Immature natural killer cell (primary cell): ENCODE results near the gene IFI27L2. TPM values are rescaled to one million over a fixed set of nuclear protein-coding genes. Genes with fewer than 3 reads are reported as not detected.
A peak's percentile ranks its signal among the peaks of the same experiment; 100 is the strongest.

ENCODE experiments used
- DNase-seq, 3 donors: peaks; one replicate each; pipeline ENCODE4 v3.0.0; 2022; ENCODE audit warnings: mixed read lengths in 1 of 3
- H3K27ac Mint-ChIP-seq, 6 donors: one replicate each; pipeline ENCODE4 v1.8.0; 2020; ENCODE audit warnings: mixed read lengths in 6 of 6, mild to moderate bottlenecking in 5 of 6, inconsistent platforms in 4 of 6, moderate library complexity in 3 of 6
- H3K27me3 Mint-ChIP-seq, 3 donors: one replicate each; pipeline ENCODE4 v1.8.0; 2020 to 2021; ENCODE audit warnings: low read depth in 3 of 3, mild to moderate bottlenecking in 3 of 3, mixed read lengths in 3 of 3, moderate library complexity in 3 of 3, inconsistent platforms in 1 of 3
- H3K36me3 Mint-ChIP-seq, 3 donors: one replicate each; pipeline ENCODE4 v1.8.0; 2020; ENCODE audit warnings: mixed read lengths in 3 of 3, inconsistent platforms in 2 of 3, mild to moderate bottlenecking in 2 of 3
- H3K4me1 Mint-ChIP-seq, 2 donors: one replicate each; pipeline ENCODE4 v1.8.0; 2020; ENCODE audit warnings: inconsistent platforms in 2 of 2, mild to moderate bottlenecking in 2 of 2, mixed read lengths in 2 of 2, moderate library complexity in 1 of 2
- H3K4me3 Mint-ChIP-seq, 5 donors: one replicate each; pipeline ENCODE4 v1.8.0; 2020; ENCODE audit warnings: mild to moderate bottlenecking in 5 of 5, mixed read lengths in 5 of 5, inconsistent platforms in 3 of 5, moderate library complexity in 3 of 5
- H3K9me3 Mint-ChIP-seq, 6 donors: one replicate each; pipeline ENCODE4 v1.8.0; 2020; ENCODE audit warnings: mild to moderate bottlenecking in 6 of 6, mixed read lengths in 6 of 6, inconsistent platforms in 4 of 6, moderate library complexity in 3 of 6
- polyA plus RNA-seq, 3 donors: library from polyadenylated mRNA; unstranded; fragments of 300-500 nt; fragmentation: Illumina TruSeq; gene quantifications; one replicate each; pipeline ENCODE4 v1.2.3, GENCODE V29; 2021

IFI27L2 gene
- polyA plus RNA-seq, 3 donors from 2014 or later: 82.0 to 188 (median 103) TPM

GRCh38 chr14:94142836-94143235, 13.4 kb upstream of the IFI27L2 start:
- DNase-seq: no peak
- Mint-ChIP-seq H3K27ac (no peak overlapping the region), H3K9me3 (no peaks in the 10 kb centered on the region), H3K4me3 (no peak overlapping the region), H3K36me3 (no peaks in the 10 kb centered on the region), H3K4me1 (no peaks in the 10 kb centered on the region), H3K27me3 (peaks cover 2 to 3% (median 3%) of the 10 kb centered on the region in 3 donors)

- Mint-ChIP-seq H3K4me3 (no peak overlapping the region), H3K27me3 (peaks cover 2 to 3% (median 3%) of the 10 kb centered on the region in 3 donors), H3K9me3 (no peaks in the 10 kb centered on the region), H3K27ac (no peak overlapping the region), H3K36me3 (no peaks in the 10 kb centered on the region), H3K4me1 (no peaks in the 10 kb centered on the region)
- DNase-seq: no peak
Observed at GRCh38 chr14:94142247-94142646, 12.8 kb upstream of the IFI27L2 start.

- H3K36me3 Mint-ChIP-seq: no peaks in the 10 kb centered on the region
- H3K27me3 Mint-ChIP-seq: peaks cover 0 to 9% (median 6%) of the 10 kb centered on the region in 3 donors
- peaks cover 0 to 4% of the 10 kb centered on the region in 2 donors for H3K4me1 Mint-ChIP-seq
- H3K4me3 Mint-ChIP-seq: no peak overlapping the region
- no peaks in the 10 kb centered on the region for H3K9me3 Mint-ChIP-seq
- H3K27ac Mint-ChIP-seq: no peak overlapping the region
- DNase-seq: no peak
Observed at GRCh38 chr14:94139421-94139820, 10.0 kb upstream of the IFI27L2 start.

- H3K4me1 Mint-ChIP-seq: peaks cover 0 to 4% of the 10 kb centered on the region in 2 donors
- no peak overlapping the region for H3K4me3 Mint-ChIP-seq
Observed at GRCh38 chr14:94139006-94139405, 9.6 kb upstream of the IFI27L2 start.

GRCh38 chr14:94138251-94138650, 8.8 kb upstream of the IFI27L2 start:
- DNase-seq: no peak
- H3K27ac Mint-ChIP-seq: no peak overlapping the region
- H3K4me3 Mint-ChIP-seq: no peak overlapping the region
- no peaks in the 10 kb centered on the region for H3K9me3 Mint-ChIP-seq
- H3K27me3 Mint-ChIP-seq: peaks cover 0 to 9% (median 8%) of the 10 kb centered on the region in 3 donors
- peaks cover 0 to 4% of the 10 kb centered on the region in 2 donors for H3K4me1 Mint-ChIP-seq
- no peaks in the 10 kb centered on the region for H3K36me3 Mint-ChIP-seq

More at GRCh38 chr14:94139006-94139405, 9.6 kb upstream of the IFI27L2 start:
- Mint-ChIP-seq H3K27me3 (peaks cover 0 to 9% (median 6%) of the 10 kb centered on the region in 3 donors), H3K9me3 (no peaks in the 10 kb centered on the region), H3K27ac (no peak overlapping the region), H3K36me3 (no peaks in the 10 kb centered on the region)
- DNase-seq: no peak

GRCh38 chr14:94136575-94137331, 7.3 kb upstream of the IFI27L2 start:
- peaks cover 2 to 9% (median 7%) of the 10 kb centered on the region in 3 donors for H3K27me3 Mint-ChIP-seq

GRCh38 chr14:94135476-94135875, 6.1 kb upstream of the IFI27L2 start:
- Mint-ChIP-seq H3K4me3 (no peak overlapping the region), H3K9me3 (no peaks in the 10 kb centered on the region), H3K4me1 (peaks cover under 1 to 4% of the 10 kb centered on the region in 2 donors), H3K27ac (no peak overlapping the region), H3K27me3 (peaks cover 2 to 9% (median 7%) of the 10 kb centered on the region in 3 donors), H3K36me3 (no peaks in the 10 kb centered on the region)
- no peak for DNase-seq

More at GRCh38 chr14:94136575-94137331, 7.3 kb upstream of the IFI27L2 start:
- peak; percentile 72 to 76 (median 74) for DNase-seq
- Mint-ChIP-seq H3K36me3 (no peaks in the 10 kb centered on the region), H3K4me1 (peaks cover 0 to 4% of the 10 kb centered on the region in 2 donors), H3K4me3 (no peak overlapping the region), H3K27ac (no peak overlapping the region), H3K9me3 (no peaks in the 10 kb centered on the region)

- Mint-ChIP-seq H3K9me3 (no peaks in the 10 kb centered on the region), H3K4me1 (peaks cover 21 to 27% of the 10 kb centered on the region in 2 donors), H3K27me3 (peaks cover 2 to 12% (median 7%) of the 10 kb centered on the region in 3 donors), H3K4me3 (no peak overlapping the region), H3K36me3 (no peaks in the 10 kb centered on the region), H3K27ac (no peak overlapping the region)
- DNase-seq: peak; percentile 50 to 58 (median 53)
Observed at GRCh38 chr14:94132285-94132887, 3.0 kb upstream of the IFI27L2 start.

- Mint-ChIP-seq H3K27me3 (peaks cover 2 to 6% (median 2%) of the 10 kb centered on the region in 3 donors), H3K27ac (peak overlapping the region; percentile 75 to 85 (median 80)), H3K9me3 (no peaks in the 10 kb centered on the region), H3K4me1 (peaks cover 21 to 23% of the 10 kb centered on the region in 2 donors), H3K36me3 (no peaks in the 10 kb centered on the region), H3K4me3 (peak overlapping the region; percentile 85 to 94 (median 91))
- peak; percentile 19 to 21 (median 19) for DNase-seq
Observed at GRCh38 chr14:94129758-94130414, 482 bp upstream of the IFI27L2 start.

- peak overlapping the region; percentile 85 to 94 (median 91) for H3K4me3 Mint-ChIP-seq
- H3K27ac Mint-ChIP-seq: peak overlapping the region; percentile 75 to 84 (median 79)
- DNase-seq: no peak
- peaks cover 0 to 4% (median 2%) of the 10 kb centered on the region in 3 donors for H3K27me3 Mint-ChIP-seq
- H3K4me1 Mint-ChIP-seq: peaks cover 21 to 23% of the 10 kb centered on the region in 2 donors
- H3K9me3 Mint-ChIP-seq: no peaks in the 10 kb centered on the region
- H3K36me3 Mint-ChIP-seq: no peaks in the 10 kb centered on the region
Observed at GRCh38 chr14:94128216-94128839, 1.1 kb downstream of the IFI27L2 start.

GRCh38 chr14:94127330-94127729, 2.1 kb downstream of the IFI27L2 start:
- DNase-seq: no peak
- no peaks in the 10 kb centered on the region for H3K9me3 Mint-ChIP-seq
- no peaks in the 10 kb centered on the region for H3K36me3 Mint-ChIP-seq
- H3K27me3 Mint-ChIP-seq: peaks cover under 1 to 5% (median 2%) of the 10 kb centered on the region in 3 donors
- H3K4me3 Mint-ChIP-seq: peak overlapping the region in 1 of 5 donors; percentile 18
- peak overlapping the region in 3 of 6 donors; percentile 10 to 82 (median 59) for H3K27ac Mint-ChIP-seq
- H3K4me1 Mint-ChIP-seq: peaks cover 21 to 23% of the 10 kb centered on the region in 2 donors

- Mint-ChIP-seq H3K4me1 (peaks cover 21 to 23% of the 10 kb centered on the region in 2 donors), H3K9me3 (no peaks in the 10 kb centered on the region), H3K36me3 (no peaks in the 10 kb centered on the region), H3K27me3 (peaks cover under 1 to 5% (median 2%) of the 10 kb centered on the region in 3 donors), H3K27ac (peak overlapping the region in 1 of 6 donors; percentile 29), H3K4me3 (no peak overlapping the region)
- DNase-seq: no peak
Observed at GRCh38 chr14:94126800-94127199, 2.6 kb downstream of the IFI27L2 start.

GRCh38 chr14:94126419-94126677, 3.1 kb downstream of the IFI27L2 start:
- H3K4me3 Mint-ChIP-seq: no peak overlapping the region
- H3K9me3 Mint-ChIP-seq: no peaks in the 10 kb centered on the region
- H3K27me3 Mint-ChIP-seq: peaks cover 2 to 5% (median 4%) of the 10 kb centered on the region in 3 donors
- DNase-seq: no peak
- H3K4me1 Mint-ChIP-seq: peaks cover 21 to 23% of the 10 kb centered on the region in 2 donors
- H3K36me3 Mint-ChIP-seq: no peaks in the 10 kb centered on the region
- peak overlapping the region in 3 of 6 donors; percentile 23 to 38 (median 29) for H3K27ac Mint-ChIP-seq
